ENCODE data around the gene RPH3AL. TPM values are rescaled to one million over a fixed set of nuclear protein-coding genes. Genes with fewer than 3 reads are reported as not detected.

RPH3AL gene
- total RNA-seq, 1 experiment from 2014 or later: 3.0 TPM

DNA sequence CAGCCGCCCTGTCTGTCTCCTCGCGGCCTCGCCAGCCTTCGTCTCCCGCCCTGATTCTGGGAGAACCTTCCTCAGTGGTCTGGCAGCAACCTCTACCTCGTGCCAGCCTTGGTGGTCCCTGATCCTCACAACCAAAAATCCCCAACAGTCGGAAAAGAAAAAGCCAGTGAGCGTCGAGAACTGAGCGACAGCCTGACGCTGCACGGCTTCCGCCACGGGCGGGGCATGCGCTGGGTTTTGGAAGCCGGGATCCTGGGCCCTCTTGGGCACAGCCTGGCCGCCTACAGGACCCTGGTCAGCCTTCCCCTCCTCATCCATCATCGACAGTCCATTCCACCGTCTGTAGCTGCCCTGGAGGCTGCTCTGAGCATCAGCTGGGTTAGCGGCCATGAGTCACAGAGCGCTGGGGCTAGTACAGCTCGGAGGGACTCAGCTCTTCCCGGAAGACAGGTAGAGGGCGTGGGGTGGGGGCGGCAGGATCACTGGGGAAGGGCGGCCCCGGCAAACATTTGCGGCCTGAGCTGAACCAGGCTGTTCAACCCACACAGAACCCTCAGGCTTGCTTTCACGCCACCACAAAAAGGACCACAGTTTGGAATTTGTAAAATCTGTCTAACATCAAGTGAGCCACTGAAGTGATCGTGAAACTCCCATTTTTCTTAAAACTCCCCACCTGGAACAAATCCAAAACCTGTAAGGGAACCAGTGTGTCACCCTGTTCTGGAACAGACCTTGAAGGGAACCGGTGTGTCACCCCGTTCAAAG is 115.8 kb downstream of the RPH3AL start:
- peak overlapping the region; percentile 44 to 72 (median 51); a peak in 4 of 7 replicates for H3K27ac Mint-ChIP-seq
- H4K20me1 ChIP-seq (ENCODE audit: control insufficient read depth, insufficient read depth, insufficient read length): no peaks in the 10 kb centered on the region
- no peak for TF ChIP-seq CTCF (conservative IDR thresholded peaks at IDR 0.05)
- no peak overlapping the region for H3K14ac ChIP-seq (ENCODE audit: insufficient read depth, low read length)
- H3K9ac ChIP-seq (ENCODE audit: extremely low read depth, insufficient read length, low read length): no peak overlapping the region
- H3K9me3 ChIP-seq (ENCODE audit: control insufficient read depth, low read depth, low read length): no peaks in the 10 kb centered on the region
- H2AFZ ChIP-seq (ENCODE audit: low read length): no peak overlapping the region
- H3K27me3 ChIP-seq (ENCODE audit: insufficient read depth, low read length): no peaks in the 10 kb centered on the region
- H3K36me3 Mint-ChIP-seq (ENCODE audit: insufficient read depth in 1 of 3, low read depth in 3 of 3): no peaks in the 10 kb centered on the region
- no peak overlapping the region for H3K4me2 ChIP-seq (ENCODE audit: insufficient read depth, insufficient read length, low read length)
- DNase-seq: no peak
- H3K9me3 Mint-ChIP-seq: no peaks in the 10 kb centered on the region
- no peak overlapping the region for H3K56ac ChIP-seq (ENCODE audit: insufficient read length, low read depth, low read length)
- no peak overlapping the region for H4K91ac ChIP-seq (ENCODE audit: insufficient read length, low read depth, low read length)
- H2BK15ac ChIP-seq (ENCODE audit: low read depth, low read length): no peak overlapping the region
- H2AK5ac ChIP-seq (ENCODE audit: insufficient read length, low read length): no peak overlapping the region
- H3K27ac ChIP-seq (ENCODE audit: insufficient read length, low read depth, low read length): no peak overlapping the region
- no peak overlapping the region for H2BK20ac ChIP-seq (ENCODE audit: low read depth, low read length, poor library complexity, severe bottlenecking)
- peaks cover 23 to 42% of the 10 kb centered on the region in 2 experiments for H3K4me1 Mint-ChIP-seq
- H3K79me2 ChIP-seq (ENCODE audit: insufficient read depth, low read length): no peaks in the 10 kb centered on the region
- no peak overlapping the region for H3K4ac ChIP-seq (ENCODE audit: low read depth, low read length)
- H3K23ac ChIP-seq (ENCODE audit: insufficient read length, low read depth, low read length): no peak overlapping the region
- peaks cover 7% of the 10 kb centered on the region; the same call in 1 of the 2 replicates for H3K4me1 ChIP-seq (ENCODE audit: insufficient read depth, low read length)
- no peak overlapping the region for H2BK12ac ChIP-seq (ENCODE audit: insufficient read length, low read depth, low read length)
- no peaks in the 10 kb centered on the region; the same call in 1 of the 2 replicates for H3K27me3 Mint-ChIP-seq (ENCODE audit: low read depth)
- H3T11ph ChIP-seq (ENCODE audit: low read length): no peak overlapping the region
- H4K5ac ChIP-seq (ENCODE audit: insufficient read length, low read depth, low read length): no peak overlapping the region
- H3K4me3 Mint-ChIP-seq: no peak overlapping the region; a peak in 1 of 5 replicates
- no peak overlapping the region for H2BK120ac ChIP-seq (ENCODE audit: low read depth, low read length, poor library complexity, severe bottlenecking)
- no peak overlapping the region for H3K18ac ChIP-seq (ENCODE audit: insufficient read length, low read depth, low read length)
- no CpG with 5 or more reads among the region's 34 CpGs for WGBS (ENCODE audit: extremely low coverage, insufficient read length, low lambda C conversion rate)
- H4K8ac ChIP-seq (replicated peaks; ENCODE audit: insufficient read length, low read depth, low read length): no peak overlapping the region
- no peaks in the 10 kb centered on the region for H3K23me2 ChIP-seq (ENCODE audit: insufficient read length, low read depth, low read length, poor library complexity, severe bottlenecking)
- H2BK5ac ChIP-seq (ENCODE audit: insufficient read length, low read length): no peak overlapping the region
- no peaks in the 10 kb centered on the region for H3K79me1 ChIP-seq (ENCODE audit: insufficient read depth, low read depth, low read length, poor library complexity, severe bottlenecking)

Measured in H9 (cell line).